IMR-90 (cell line): ENCODE data around the gene HOXD8. TPM values are rescaled to one million over a fixed set of nuclear protein-coding genes. Genes with fewer than 3 reads are reported as not detected.

Experiments
- ATAC-seq: fragments of 200-7000 bp; cut with Tn5 transposase; 2 replicates; pipeline ENCODE4 v1.9.1; 2020; ENCODE audit warnings: low read depth, mild to moderate bottlenecking, moderate library complexity
- BruUV-seq: library from RNA; stranded (reverse); fragments of 400-500 nt; replicated peaks from 2 replicates; lab custom pipeline; 2021; lab: Mats Ljungman, UMichigan
- CTCF ChIA-PET: fragments of 300-600 bp; formaldehyde crosslinking; extraction: SDS; loops from one replicate; lab custom pipeline; 2021; ENCODE audit warnings: antibody characterized with exemption; lab: Yijun Ruan, JAX
- POLR2A ChIA-PET: fragments of 300-600 bp; sonication (Branson Sonifier 250); formaldehyde crosslinking; loops from one replicate; lab custom pipeline; 2022; ENCODE audit warnings: antibody characterized with exemption; ENCODE audit not compliant: unreplicated experiment; lab: Charles Lee
- DNase-seq: peaks from one replicate; pipeline ENCODE4 v3.0.0; 2013
- H2AFZ ChIP-seq: replicated peaks from 2 replicates; pipeline ENCODE3; 2013; ENCODE audit warnings: low read length, mild to moderate bottlenecking; ENCODE audit not compliant: poor library complexity
- H2AK5ac ChIP-seq: 2 replicates; pipeline ENCODE4 v1.6.1; 2013; ENCODE audit warnings: low read depth, low read length, inconsistent platforms
- H2AK9ac ChIP-seq: replicated peaks from 2 replicates; pipeline ENCODE3; 2013; ENCODE audit warnings: mild to moderate bottlenecking, low read depth, low read length, moderate library complexity; ENCODE audit not compliant: poor library complexity
- H2BK120ac ChIP-seq: 2 replicates; pipeline ENCODE4 v1.6.1; 2013; ENCODE audit warnings: low read depth, low read length, inconsistent platforms
- H2BK15ac ChIP-seq: 3 replicates; pipeline ENCODE4 v1.6.1; 2013; ENCODE audit warnings: low read depth, low read length, inconsistent platforms
- H2BK20ac ChIP-seq: 2 replicates; pipeline ENCODE4 v1.6.1; 2013; ENCODE audit warnings: low read depth, mild to moderate bottlenecking, inconsistent platforms, low read length, moderate library complexity
- H2BK5ac ChIP-seq: 2 replicates; pipeline ENCODE4 v1.6.1; 2013; ENCODE audit warnings: mild to moderate bottlenecking, low read depth, low read length, inconsistent platforms; ENCODE audit not compliant: poor library complexity, severe bottlenecking
- H3K14ac ChIP-seq: replicated peaks from 2 replicates; pipeline ENCODE4 v1.6.1; 2013; ENCODE audit warnings: low read depth, low read length, inconsistent platforms
- H3K18ac ChIP-seq: 2 replicates; pipeline ENCODE4 v1.6.1; 2013; ENCODE audit warnings: low read depth, low read length, control low read depth
- H3K23ac ChIP-seq: 2 replicates; pipeline ENCODE4 v1.6.1; 2013; ENCODE audit warnings: low read depth, low read length, inconsistent platforms
- H3K27ac ChIP-seq: 2 replicates; pipeline ENCODE4 v1.5.1; 2013; ENCODE audit warnings: mild to moderate bottlenecking, control low read depth, low read length; ENCODE audit not compliant: insufficient read depth
- H3K27me3 ChIP-seq: 2 replicates; pipeline ENCODE4 v1.6.1; 2013; ENCODE audit warnings: low read length; ENCODE audit not compliant: control insufficient read depth, insufficient read depth
- H3K36me3 ChIP-seq: 2 replicates; pipeline ENCODE4 v1.6.1; 2013; ENCODE audit warnings: low read length, mixed read lengths; ENCODE audit not compliant: control insufficient read depth, insufficient read depth
- H3K4ac ChIP-seq: 2 replicates; pipeline ENCODE4 v1.6.1; 2013; ENCODE audit warnings: low read depth, low read length, inconsistent platforms
- H3K4me1 ChIP-seq: 2 replicates; pipeline ENCODE4 v1.6.1; 2013; ENCODE audit warnings: low read length, mixed read lengths; ENCODE audit not compliant: control insufficient read depth, insufficient read depth
- H3K4me2 ChIP-seq: 2 replicates; pipeline ENCODE4 v1.6.1; 2013; ENCODE audit warnings: low read depth, mild to moderate bottlenecking, control low read depth, low read length, moderate library complexity
- H3K4me3 ChIP-seq: 2 replicates; pipeline ENCODE4 v1.5.1; 2013; ENCODE audit warnings: low read depth, mild to moderate bottlenecking, control low read depth, low read length, moderate library complexity; ENCODE audit not compliant: insufficient read depth
- H3K56ac ChIP-seq: 2 replicates; pipeline ENCODE4 v1.6.1; 2013; ENCODE audit warnings: low read length, inconsistent platforms; ENCODE audit not compliant: insufficient read depth; ENCODE audit errors: extremely low read depth
- H3K79me1 ChIP-seq, 2 experiments: 2 replicates each; pipeline ENCODE4 v1.6.1; 2013; ENCODE audit warnings: low read length in 2 of 2, inconsistent platforms in 1 of 2, low read depth in 1 of 2
- H3K9ac ChIP-seq: 2 replicates; pipeline ENCODE4 v1.6.1; 2013; ENCODE audit warnings: low read depth, low read length, control low read depth
- H3K9me1 ChIP-seq: 2 replicates; pipeline ENCODE4 v1.6.1; 2013; ENCODE audit warnings: low read length, inconsistent platforms; ENCODE audit not compliant: insufficient read depth
- H3K9me3 ChIP-seq: 2 replicates; pipeline ENCODE4 v1.6.1; 2013; ENCODE audit warnings: low read length; ENCODE audit not compliant: control insufficient read depth, insufficient read depth
- H4K20me1 ChIP-seq: 2 replicates; pipeline ENCODE4 v1.6.1; 2013; ENCODE audit warnings: low read length, inconsistent platforms; ENCODE audit not compliant: insufficient read depth
- H4K5ac ChIP-seq: 2 replicates; pipeline ENCODE4 v1.6.1; 2013; ENCODE audit warnings: mild to moderate bottlenecking, low read depth, low read length, control low read depth
- H4K8ac ChIP-seq, 2 experiments: 2 replicates each; pipeline ENCODE4 v1.6.1; 2013; ENCODE audit warnings: low read depth in 2 of 2, low read length in 2 of 2, control low read depth in 1 of 2, inconsistent platforms in 1 of 2
- H4K91ac ChIP-seq: 2 replicates; pipeline ENCODE4 v1.6.1; 2013; ENCODE audit warnings: low read depth, low read length, inconsistent platforms; ENCODE audit not compliant: insufficient read depth
- CEBPB ChIP-seq: IDR thresholded peaks from 2 replicates; pipeline ENCODE4 v1.6.1; 2012; ENCODE audit warnings: low read depth, low read length, improper control_type of control experiment
- CHD1 ChIP-seq: IDR thresholded peaks from 2 replicates; pipeline ENCODE4 v1.6.1; 2012; ENCODE audit warnings: low read depth, low read length, improper control_type of control experiment
- FOS ChIP-seq: fragments of 150-350 bp; IDR thresholded peaks from 2 replicates; pipeline ENCODE4 v1.6.1; 2016; ENCODE audit warnings: low read depth, low read length
- MAFK ChIP-seq: IDR thresholded peaks from 2 replicates; pipeline ENCODE4 v1.6.1; 2012; ENCODE audit warnings: low read depth, low read length, improper control_type of control experiment
- MAZ ChIP-seq: IDR thresholded peaks from 2 replicates; pipeline ENCODE4 v1.6.1; 2012; ENCODE audit warnings: low read depth, mild to moderate bottlenecking, low read length, improper control_type of control experiment, moderate library complexity, borderline replicate concordance
- MXI1 ChIP-seq: IDR thresholded peaks from 2 replicates; pipeline ENCODE4 v1.6.1; 2012; ENCODE audit warnings: low read depth, mild to moderate bottlenecking, low read length, moderate library complexity, borderline replicate concordance
- NFE2L2 ChIP-seq: fragments of 150-350 bp; IDR thresholded peaks from 2 replicates; pipeline ENCODE4 v1.6.1; 2016; ENCODE audit warnings: low read depth, mild to moderate bottlenecking, low read length
- POLR2A ChIP-seq: IDR thresholded peaks from 2 replicates; pipeline ENCODE4 v1.6.1; 2012; ENCODE audit warnings: mild to moderate bottlenecking, low read depth, low read length
- RAD21 ChIP-seq: IDR thresholded peaks from 2 replicates; pipeline ENCODE4 v1.6.1; 2012; ENCODE audit warnings: low read length, improper control_type of control experiment
- RCOR1 ChIP-seq: IDR thresholded peaks from 2 replicates; pipeline ENCODE4 v1.6.1; 2012; ENCODE audit warnings: mild to moderate bottlenecking, low read length, improper control_type of control experiment; ENCODE audit not compliant: insufficient replicate concordance
- SMC3 ChIP-seq: fragments of 150-350 bp; IDR thresholded peaks from 2 replicates; pipeline ENCODE4 v1.6.1; 2016; ENCODE audit warnings: low read depth, mild to moderate bottlenecking, antibody characterized with exemption, low read length, moderate library complexity
- whole genome bisulfite sequencing, 2 experiments: methylation state at CpG; one replicate each; pipeline versions ENCODE4 v1.1.5 to v1.1.7; 2013; ENCODE audit warnings: missing lambda C conversion rate in 2 of 2; ENCODE audit not compliant: insufficient read length in 1 of 2; ENCODE audit errors: extremely low coverage in 2 of 2; 5-methylcytosine and 5-hydroxymethylcytosine counted together
- dilution Hi-C: fragments of 300-500 bp; cut with HindIII; formaldehyde crosslinking; loops from one replicate; pipeline ENCODE4 v1.14.3; 2018; ENCODE audit warnings: low sequenced_read_pairs; ENCODE audit not compliant: unreplicated experiment
- in situ Hi-C: fragments of 300-500 bp; cut with MboI; formaldehyde crosslinking; loops from 3 replicates; pipeline ENCODE4 v1.14.3; 2019; ENCODE audit warnings: low sequenced_read_pairs, inconsistent platforms, mixed read lengths
- intact Hi-C: fragments of 100-400 bp; cut with micrococcal nuclease; formaldehyde crosslinking; loops from 2 replicates; pipeline ENCODE4 v1.10.0; 2022
- polyA plus RNA-seq, 3 experiments: library from polyadenylated mRNA; depleted of rRNA; stranded (reverse); fragments of >200 nt; gene quantifications; 2 replicates each; pipeline ENCODE4 v1.2.3, GENCODE V29; 2012; ENCODE audit warnings: low replicate concordance in 1 of 3
- total RNA-seq: library from RNA; depleted of rRNA; stranded (reverse); fragments of >200 nt; gene quantifications from 2 replicates; pipeline ENCODE4 v1.2.3, GENCODE V29; 2012
- TF ChIP-seq, protein P1 (sequence below): conservative IDR thresholded peaks from 2 replicates; pipeline ENCODE4 v1.5.1; 2012; ENCODE audit warnings: mild to moderate bottlenecking, low read depth, low read length, improper control_type of control experiment
- TF ChIP-seq, protein P2 (sequence below): fragments of 150-350 bp; IDR thresholded peaks from 2 replicates; pipeline ENCODE4 v1.6.1; 2016; ENCODE audit warnings: low read depth, mild to moderate bottlenecking, low read length, moderate library complexity, borderline replicate concordance
- TF ChIP-seq, protein P3 (sequence below): fragments of 150-350 bp; IDR thresholded peaks from 2 replicates; pipeline ENCODE4 v1.6.1; 2017; ENCODE audit warnings: mild to moderate bottlenecking, antibody characterized with exemption, low read length, low read depth

HOXD8 gene
- total and polyA plus RNA-seq, 2 of the 4 experiments (the other 2 are of a cell fraction), result not detected

- Histone ChIP-seq H2AK5ac (no peak overlapping the region), H3K4me1 (no peaks in the 10 kb centered on the region), H3K27ac (no peak overlapping the region), H3K27me3 (peaks cover 91% of the 10 kb centered on the region), H3K9me1 (no peaks in the 10 kb centered on the region), H3K4me2 (no peak overlapping the region), H3K23ac (no peak overlapping the region), H3K4me3 (no peak overlapping the region), H3K9ac (no peak overlapping the region), H2BK120ac (no peak overlapping the region), H3K9me3 (peaks cover 10% of the 10 kb centered on the region), H4K91ac (no peak overlapping the region), H4K5ac (no peak overlapping the region), H2AK9ac (no peak overlapping the region), H3K4ac (no peak overlapping the region), H3K36me3 (no peaks in the 10 kb centered on the region), H3K18ac (no peak overlapping the region), H3K79me1 (no peaks in the 10 kb centered on the region), H4K8ac (no peak overlapping the region), H2AFZ (peak overlapping the region; percentile 8), H3K56ac (no peak overlapping the region), H4K20me1 (no peaks in the 10 kb centered on the region), H2BK20ac (no peak overlapping the region), H2BK5ac (no peak overlapping the region), H3K14ac (no peak overlapping the region), H2BK15ac (no peak overlapping the region)
- dilution Hi-C loops (no loop called here), intact Hi-C loops (no loop called here), in situ Hi-C loops (no loop called here)
- ChIA-PET POLR2A (no interaction called here), CTCF (no interaction called here)
- 5% methylated on average over 11 of the region's 40 CpGs; no CpG with 5 or more reads in 1 of the 2 experiments for WGBS, 2 experiments
- no TSS peak for BruUV-seq
- ATAC-seq (no peak), DNase-seq (no peak)
- TF ChIP-seq SMC3 (no peak), RCOR1 (no peak), MAZ (no peak), CEBPB (no peak), CHD1 (no peak), POLR2A (no peak), NFE2L2 (no peak), FOS (no peak), RAD21 (no peak), MXI1 (no peak), MAFK (no peak)
- TF ChIP-seq, protein P1, sequence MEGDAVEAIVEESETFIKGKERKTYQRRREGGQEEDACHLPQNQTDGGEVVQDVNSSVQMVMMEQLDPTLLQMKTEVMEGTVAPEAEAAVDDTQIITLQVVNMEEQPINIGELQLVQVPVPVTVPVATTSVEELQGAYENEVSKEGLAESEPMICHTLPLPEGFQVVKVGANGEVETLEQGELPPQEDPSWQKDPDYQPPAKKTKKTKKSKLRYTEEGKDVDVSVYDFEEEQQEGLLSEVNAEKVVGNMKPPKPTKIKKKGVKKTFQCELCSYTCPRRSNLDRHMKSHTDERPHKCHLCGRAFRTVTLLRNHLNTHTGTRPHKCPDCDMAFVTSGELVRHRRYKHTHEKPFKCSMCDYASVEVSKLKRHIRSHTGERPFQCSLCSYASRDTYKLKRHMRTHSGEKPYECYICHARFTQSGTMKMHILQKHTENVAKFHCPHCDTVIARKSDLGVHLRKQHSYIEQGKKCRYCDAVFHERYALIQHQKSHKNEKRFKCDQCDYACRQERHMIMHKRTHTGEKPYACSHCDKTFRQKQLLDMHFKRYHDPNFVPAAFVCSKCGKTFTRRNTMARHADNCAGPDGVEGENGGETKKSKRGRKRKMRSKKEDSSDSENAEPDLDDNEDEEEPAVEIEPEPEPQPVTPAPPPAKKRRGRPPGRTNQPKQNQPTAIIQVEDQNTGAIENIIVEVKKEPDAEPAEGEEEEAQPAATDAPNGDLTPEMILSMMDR, result no peak
- TF ChIP-seq, protein P2, sequence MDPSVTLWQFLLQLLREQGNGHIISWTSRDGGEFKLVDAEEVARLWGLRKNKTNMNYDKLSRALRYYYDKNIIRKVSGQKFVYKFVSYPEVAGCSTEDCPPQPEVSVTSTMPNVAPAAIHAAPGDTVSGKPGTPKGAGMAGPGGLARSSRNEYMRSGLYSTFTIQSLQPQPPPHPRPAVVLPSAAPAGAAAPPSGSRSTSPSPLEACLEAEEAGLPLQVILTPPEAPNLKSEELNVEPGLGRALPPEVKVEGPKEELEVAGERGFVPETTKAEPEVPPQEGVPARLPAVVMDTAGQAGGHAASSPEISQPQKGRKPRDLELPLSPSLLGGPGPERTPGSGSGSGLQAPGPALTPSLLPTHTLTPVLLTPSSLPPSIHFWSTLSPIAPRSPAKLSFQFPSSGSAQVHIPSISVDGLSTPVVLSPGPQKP, result no peak
- TF ChIP-seq, protein P3, sequence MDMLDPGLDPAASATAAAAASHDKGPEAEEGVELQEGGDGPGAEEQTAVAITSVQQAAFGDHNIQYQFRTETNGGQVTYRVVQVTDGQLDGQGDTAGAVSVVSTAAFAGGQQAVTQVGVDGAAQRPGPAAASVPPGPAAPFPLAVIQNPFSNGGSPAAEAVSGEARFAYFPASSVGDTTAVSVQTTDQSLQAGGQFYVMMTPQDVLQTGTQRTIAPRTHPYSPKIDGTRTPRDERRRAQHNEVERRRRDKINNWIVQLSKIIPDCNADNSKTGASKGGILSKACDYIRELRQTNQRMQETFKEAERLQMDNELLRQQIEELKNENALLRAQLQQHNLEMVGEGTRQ, result no peak
Observed at GRCh38 chr2:176112375-176113302, 16.9 kb upstream of the HOXD8 start.
